IMR-90 (cell line): ENCODE measurements around the gene RAB36. TPM values are rescaled to one million over a fixed set of nuclear protein-coding genes. Genes with fewer than 3 reads are reported as not detected.

ENCODE experiments used
- ATAC-seq: fragments of 200-7000 bp; cut with Tn5 transposase; 2 replicates; pipeline ENCODE4 v1.9.1; 2020; ENCODE audit warnings: low read depth, mild to moderate bottlenecking, moderate library complexity
- BruUV-seq: library from RNA; stranded (reverse); fragments of 400-500 nt; replicated peaks from 2 replicates; lab custom pipeline; 2021; lab: Mats Ljungman, UMichigan
- CTCF ChIA-PET: fragments of 300-600 bp; formaldehyde crosslinking; extraction: SDS; loops from one replicate; lab custom pipeline; 2021; ENCODE audit warnings: antibody characterized with exemption; lab: Yijun Ruan, JAX
- POLR2A ChIA-PET: fragments of 300-600 bp; sonication (Branson Sonifier 250); formaldehyde crosslinking; loops from one replicate; lab custom pipeline; 2022; ENCODE audit warnings: antibody characterized with exemption; ENCODE audit not compliant: unreplicated experiment; lab: Charles Lee
- DNase-seq: peaks from one replicate; pipeline ENCODE4 v3.0.0; 2013
- H2AFZ ChIP-seq: replicated peaks from 2 replicates; pipeline ENCODE3; 2013; ENCODE audit warnings: low read length, mild to moderate bottlenecking; ENCODE audit not compliant: poor library complexity
- H2AK5ac ChIP-seq: 2 replicates; pipeline ENCODE4 v1.6.1; 2013; ENCODE audit warnings: low read depth, low read length, inconsistent platforms
- H2AK9ac ChIP-seq: replicated peaks from 2 replicates; pipeline ENCODE3; 2013; ENCODE audit warnings: mild to moderate bottlenecking, low read depth, low read length, moderate library complexity; ENCODE audit not compliant: poor library complexity
- H2BK120ac ChIP-seq: 2 replicates; pipeline ENCODE4 v1.6.1; 2013; ENCODE audit warnings: low read depth, low read length, inconsistent platforms
- H2BK15ac ChIP-seq: 3 replicates; pipeline ENCODE4 v1.6.1; 2013; ENCODE audit warnings: low read depth, low read length, inconsistent platforms
- H2BK20ac ChIP-seq: 2 replicates; pipeline ENCODE4 v1.6.1; 2013; ENCODE audit warnings: low read depth, mild to moderate bottlenecking, inconsistent platforms, low read length, moderate library complexity
- H2BK5ac ChIP-seq: 2 replicates; pipeline ENCODE4 v1.6.1; 2013; ENCODE audit warnings: mild to moderate bottlenecking, low read depth, low read length, inconsistent platforms; ENCODE audit not compliant: poor library complexity, severe bottlenecking
- H3K14ac ChIP-seq: replicated peaks from 2 replicates; pipeline ENCODE4 v1.6.1; 2013; ENCODE audit warnings: low read depth, low read length, inconsistent platforms
- H3K18ac ChIP-seq: 2 replicates; pipeline ENCODE4 v1.6.1; 2013; ENCODE audit warnings: low read depth, low read length, control low read depth
- H3K23ac ChIP-seq: 2 replicates; pipeline ENCODE4 v1.6.1; 2013; ENCODE audit warnings: low read depth, low read length, inconsistent platforms
- H3K27ac ChIP-seq: 2 replicates; pipeline ENCODE4 v1.5.1; 2013; ENCODE audit warnings: mild to moderate bottlenecking, control low read depth, low read length; ENCODE audit not compliant: insufficient read depth
- H3K27me3 ChIP-seq: 2 replicates; pipeline ENCODE4 v1.6.1; 2013; ENCODE audit warnings: low read length; ENCODE audit not compliant: control insufficient read depth, insufficient read depth
- H3K36me3 ChIP-seq: 2 replicates; pipeline ENCODE4 v1.6.1; 2013; ENCODE audit warnings: low read length, mixed read lengths; ENCODE audit not compliant: control insufficient read depth, insufficient read depth
- H3K4ac ChIP-seq: 2 replicates; pipeline ENCODE4 v1.6.1; 2013; ENCODE audit warnings: low read depth, low read length, inconsistent platforms
- H3K4me1 ChIP-seq: 2 replicates; pipeline ENCODE4 v1.6.1; 2013; ENCODE audit warnings: low read length, mixed read lengths; ENCODE audit not compliant: control insufficient read depth, insufficient read depth
- H3K4me2 ChIP-seq: 2 replicates; pipeline ENCODE4 v1.6.1; 2013; ENCODE audit warnings: low read depth, mild to moderate bottlenecking, control low read depth, low read length, moderate library complexity
- H3K4me3 ChIP-seq: 2 replicates; pipeline ENCODE4 v1.5.1; 2013; ENCODE audit warnings: low read depth, mild to moderate bottlenecking, control low read depth, low read length, moderate library complexity; ENCODE audit not compliant: insufficient read depth
- H3K56ac ChIP-seq: 2 replicates; pipeline ENCODE4 v1.6.1; 2013; ENCODE audit warnings: low read length, inconsistent platforms; ENCODE audit not compliant: insufficient read depth; ENCODE audit errors: extremely low read depth
- H3K79me1 ChIP-seq, 2 experiments: 2 replicates each; pipeline ENCODE4 v1.6.1; 2013; ENCODE audit warnings: low read length in 2 of 2, inconsistent platforms in 1 of 2, low read depth in 1 of 2
- H3K9ac ChIP-seq: 2 replicates; pipeline ENCODE4 v1.6.1; 2013; ENCODE audit warnings: low read depth, low read length, control low read depth
- H3K9me1 ChIP-seq: 2 replicates; pipeline ENCODE4 v1.6.1; 2013; ENCODE audit warnings: low read length, inconsistent platforms; ENCODE audit not compliant: insufficient read depth
- H3K9me3 ChIP-seq: 2 replicates; pipeline ENCODE4 v1.6.1; 2013; ENCODE audit warnings: low read length; ENCODE audit not compliant: control insufficient read depth, insufficient read depth
- H4K20me1 ChIP-seq: 2 replicates; pipeline ENCODE4 v1.6.1; 2013; ENCODE audit warnings: low read length, inconsistent platforms; ENCODE audit not compliant: insufficient read depth
- H4K5ac ChIP-seq: 2 replicates; pipeline ENCODE4 v1.6.1; 2013; ENCODE audit warnings: mild to moderate bottlenecking, low read depth, low read length, control low read depth
- H4K8ac ChIP-seq, 2 experiments: 2 replicates each; pipeline ENCODE4 v1.6.1; 2013; ENCODE audit warnings: low read depth in 2 of 2, low read length in 2 of 2, control low read depth in 1 of 2, inconsistent platforms in 1 of 2
- H4K91ac ChIP-seq: 2 replicates; pipeline ENCODE4 v1.6.1; 2013; ENCODE audit warnings: low read depth, low read length, inconsistent platforms; ENCODE audit not compliant: insufficient read depth
- BHLHE40 ChIP-seq: fragments of 150-350 bp; IDR thresholded peaks from 2 replicates; pipeline ENCODE4 v1.6.1; 2016; ENCODE audit warnings: mild to moderate bottlenecking, low read depth, low read length
- CEBPB ChIP-seq: IDR thresholded peaks from 2 replicates; pipeline ENCODE4 v1.6.1; 2012; ENCODE audit warnings: low read depth, low read length, improper control_type of control experiment
- CHD1 ChIP-seq: IDR thresholded peaks from 2 replicates; pipeline ENCODE4 v1.6.1; 2012; ENCODE audit warnings: low read depth, low read length, improper control_type of control experiment
- CTCF ChIP-seq: conservative IDR thresholded peaks from 2 replicates; pipeline ENCODE4 v1.5.1; 2012; ENCODE audit warnings: mild to moderate bottlenecking, low read depth, low read length, improper control_type of control experiment
- ELK1 ChIP-seq: fragments of 150-350 bp; IDR thresholded peaks from 2 replicates; pipeline ENCODE4 v1.6.1; 2016; ENCODE audit warnings: low read depth, mild to moderate bottlenecking, low read length, moderate library complexity, borderline replicate concordance
- FOS ChIP-seq: fragments of 150-350 bp; IDR thresholded peaks from 2 replicates; pipeline ENCODE4 v1.6.1; 2016; ENCODE audit warnings: low read depth, low read length
- MAFK ChIP-seq: IDR thresholded peaks from 2 replicates; pipeline ENCODE4 v1.6.1; 2012; ENCODE audit warnings: low read depth, low read length, improper control_type of control experiment
- MAZ ChIP-seq: IDR thresholded peaks from 2 replicates; pipeline ENCODE4 v1.6.1; 2012; ENCODE audit warnings: low read depth, mild to moderate bottlenecking, low read length, improper control_type of control experiment, moderate library complexity, borderline replicate concordance
- NFE2L2 ChIP-seq: fragments of 150-350 bp; IDR thresholded peaks from 2 replicates; pipeline ENCODE4 v1.6.1; 2016; ENCODE audit warnings: low read depth, mild to moderate bottlenecking, low read length
- RAD21 ChIP-seq: IDR thresholded peaks from 2 replicates; pipeline ENCODE4 v1.6.1; 2012; ENCODE audit warnings: low read length, improper control_type of control experiment
- RCOR1 ChIP-seq: IDR thresholded peaks from 2 replicates; pipeline ENCODE4 v1.6.1; 2012; ENCODE audit warnings: mild to moderate bottlenecking, low read length, improper control_type of control experiment; ENCODE audit not compliant: insufficient replicate concordance
- RFX5 ChIP-seq: IDR thresholded peaks from 2 replicates; pipeline ENCODE4 v1.8.0; 2012; ENCODE audit warnings: low read depth, mild to moderate bottlenecking, low read length, moderate library complexity
- USF2 ChIP-seq: fragments of 150-350 bp; IDR thresholded peaks from 2 replicates; pipeline ENCODE4 v1.6.1; 2017; ENCODE audit warnings: mild to moderate bottlenecking, antibody characterized with exemption, low read length, low read depth
- WGBS, 2 experiments: methylation state at CpG; one replicate each; pipeline versions ENCODE4 v1.1.5 to v1.1.7; 2013; ENCODE audit warnings: missing lambda C conversion rate in 2 of 2; ENCODE audit not compliant: insufficient read length in 1 of 2; ENCODE audit errors: extremely low coverage in 2 of 2; 5-methylcytosine and 5-hydroxymethylcytosine counted together
- dilution Hi-C: fragments of 300-500 bp; cut with HindIII; formaldehyde crosslinking; loops from one replicate; pipeline ENCODE4 v1.14.3; 2018; ENCODE audit warnings: low sequenced_read_pairs; ENCODE audit not compliant: unreplicated experiment
- in situ Hi-C: fragments of 300-500 bp; cut with MboI; formaldehyde crosslinking; loops from 3 replicates; pipeline ENCODE4 v1.14.3; 2019; ENCODE audit warnings: low sequenced_read_pairs, inconsistent platforms, mixed read lengths
- intact Hi-C: fragments of 100-400 bp; cut with micrococcal nuclease; formaldehyde crosslinking; loops from 2 replicates; pipeline ENCODE4 v1.10.0; 2022
- polyA plus RNA-seq, 3 experiments: library from polyadenylated mRNA; depleted of rRNA; stranded (reverse); fragments of >200 nt; gene quantifications; 2 replicates each; pipeline ENCODE4 v1.2.3, GENCODE V29; 2012; ENCODE audit warnings: low replicate concordance in 1 of 3
- total RNA-seq: library from RNA; depleted of rRNA; stranded (reverse); fragments of >200 nt; gene quantifications from 2 replicates; pipeline ENCODE4 v1.2.3, GENCODE V29; 2012

The RAB36 gene
- total and polyA plus RNA-seq, 2 of the 4 experiments (the other 2 are of a cell fraction) = 3.6 to 4.0 TPM

GRCh38 chr22:23108249-23109078 is 36.8 kb upstream of the RAB36 start (continued):
- no peak for TF ChIP-seq RFX5

GRCh38 chr22:23109079-23109347 is 36.3 kb upstream of the RAB36 start:
- no peak overlapping the region for H3K14ac ChIP-seq
- no peak overlapping the region for H2BK15ac ChIP-seq
- H2BK5ac ChIP-seq = no peak overlapping the region
- no peak overlapping the region for H4K5ac ChIP-seq
- DNase-seq (no peak), ATAC-seq (no peak)
- no peak overlapping the region for H4K8ac ChIP-seq
- dilution Hi-C loops = no loop called here
- no peak overlapping the region for H3K23ac ChIP-seq
- H3K18ac ChIP-seq = no peak overlapping the region
- no peaks in the 10 kb centered on the region for H3K9me1 ChIP-seq
- ChIA-PET CTCF (no interaction called here), POLR2A (no interaction called here)
- H3K4me3 ChIP-seq = no peak overlapping the region
- H3K56ac ChIP-seq = no peak overlapping the region
- WGBS, 2 experiments = 80% methylated on average over 1 of the region's 6 CpGs; no CpG with 5 or more reads in 1 of the 2 experiments
- H3K4me2 ChIP-seq = no peak overlapping the region
- no peak overlapping the region for H3K4ac ChIP-seq
- no peaks in the 10 kb centered on the region for H4K20me1 ChIP-seq
- intact Hi-C loops = no loop called here
- no peaks in the 10 kb centered on the region for H3K36me3 ChIP-seq
- no peak overlapping the region for H2BK20ac ChIP-seq
- no peak overlapping the region for H2AFZ ChIP-seq
- no TSS peak for BruUV-seq
- H3K9me3 ChIP-seq = no peaks in the 10 kb centered on the region
- H3K27ac ChIP-seq = no peak overlapping the region
- no peak overlapping the region for H2BK120ac ChIP-seq
- H2AK9ac ChIP-seq = no peak overlapping the region
- peaks cover 6% of the 10 kb centered on the region; the same call in 1 of the 2 replicates for H3K27me3 ChIP-seq
- H4K91ac ChIP-seq = no peak overlapping the region
- in situ Hi-C loops = no loop called here
- no peak overlapping the region for H3K9ac ChIP-seq
- H3K79me1 ChIP-seq = no peaks in the 10 kb centered on the region
- no peaks in the 10 kb centered on the region for H3K4me1 ChIP-seq
- H2AK5ac ChIP-seq = no peak overlapping the region
- no peak for TF ChIP-seq USF2
- no peak for TF ChIP-seq CEBPB
- TF ChIP-seq ELK1 = no peak
- TF ChIP-seq BHLHE40 = no peak
- no peak for TF ChIP-seq CTCF
- TF ChIP-seq CHD1 = no peak
- TF ChIP-seq RCOR1 = no peak
- no peak for TF ChIP-seq NFE2L2
- no peak for TF ChIP-seq RAD21
- TF ChIP-seq MAFK = no peak
- TF ChIP-seq RFX5 = no peak
- no peak for TF ChIP-seq FOS
- no peak for TF ChIP-seq MAZ
